Activated CD8-positive, alpha-beta memory T cell treated with anti-CD3 and anti-CD28 coated beads for 1 hour (primary cell): ENCODE measurements around the gene CUEDC1.
A peak's percentile ranks its signal among the peaks of the same experiment; 100 is the strongest.

Experiments
- DNase-seq, 2 donors: peaks; one replicate each; pipeline ENCODE4 v3.0.0-alpha.2; 2020; ENCODE audit warnings: low read depth in 1 of 2; ENCODE audit errors: extremely low read depth in 1 of 2

CUEDC1 gene

GRCh38 chr17:57866723-57867122, 88.5 kb downstream of the CUEDC1 start:
- DNase-seq: no peak

- DNase-seq: no peak
Measured at GRCh38 chr17:57866319-57866718, 88.9 kb downstream of the CUEDC1 start.

- DNase-seq: no peak
Measured at GRCh38 chr17:57864273-57864672, 90.9 kb downstream of the CUEDC1 start.

- DNase-seq: no peak
Measured at GRCh38 chr17:57862694-57863667, 92.2 kb downstream of the CUEDC1 start.

GRCh38 chr17:57861790-57862693, 93.2 kb downstream of the CUEDC1 start:
- no peak for DNase-seq

GRCh38 chr17:57861000-57861789, 94.0 kb downstream of the CUEDC1 start:
- DNase-seq: no peak

- no peak for DNase-seq
Measured at GRCh38 chr17:57860414-57860999, 94.7 kb downstream of the CUEDC1 start.

GRCh38 chr17:57859601-57860413, 95.4 kb downstream of the CUEDC1 start:
- no peak for DNase-seq

GRCh38 chr17:57858838-57859237, 96.4 kb downstream of the CUEDC1 start:
- DNase-seq: no peak

GRCh38 chr17:57856792-57857620, 98.2 kb downstream of the CUEDC1 start:
- no peak for DNase-seq

GRCh38 chr17:57855391-57856035, 99.7 kb downstream of the CUEDC1 start:
- DNase-seq: no peak

- DNase-seq: no peak
Measured at GRCh38 chr17:57853695-57854094, 101.5 kb downstream of the CUEDC1 start.

GRCh38 chr17:57852955-57853328, 102.3 kb downstream of the CUEDC1 start:
- DNase-seq: no peak

- no peak for DNase-seq
Measured at GRCh38 chr17:57852092-57852954, 102.9 kb downstream of the CUEDC1 start.

- DNase-seq: peak; percentile 90 to 92
Measured at GRCh38 chr17:57849874-57850754, 105.1 kb downstream of the CUEDC1 start, which contains the start of gene MRPS23. Gene MRPS23, minus strand, starts transcription at chr17:57850044. Its CDS starts 34 bp downstream, at chr17:57850010.
